SK-N-SH treated with all-trans-retinoic acid at 6 μM for 48 hours (cell line): ENCODE results near the gene NRARP.

ENCODE experiments used
- ATAC-seq: fragments of 200-7000 bp; cut with Tn5 transposase; 3 replicates; pipeline ENCODE4 v1.9.1; 2020; ENCODE audit warnings: mild to moderate bottlenecking, moderate library complexity
- BACH2 ChIP-seq: fragments of 250-450 bp; sonication (Bioruptor Pico); IDR thresholded peaks from 2 replicates; pipeline ENCODE4 v1.9.0; 2021; ENCODE audit warnings: mild to moderate bottlenecking, borderline replicate concordance
- CREB5 ChIP-seq: fragments of 250-450 bp; sonication (Bioruptor Pico); IDR thresholded peaks from 2 replicates; pipeline ENCODE4 v1.5.1; 2020; ENCODE audit warnings: low read depth, mild to moderate bottlenecking, moderate library complexity
- CSDC2 ChIP-seq: fragments of 250-450 bp; sonication (Bioruptor Pico); IDR thresholded peaks from 2 replicates; pipeline ENCODE4 v1.5.0; 2020; ENCODE audit warnings: mild to moderate bottlenecking, moderate library complexity
- ESRRG ChIP-seq: fragments of 250-450 bp; sonication (Bioruptor Pico); IDR thresholded peaks from 2 replicates; pipeline ENCODE4 v1.6.1; 2021; ENCODE audit warnings: mild to moderate bottlenecking
- GLIS3 ChIP-seq: fragments of 250-450 bp; sonication (Bioruptor Pico); IDR thresholded peaks from 2 replicates; pipeline ENCODE4 v1.5.0; 2020; ENCODE audit warnings: mild to moderate bottlenecking, moderate library complexity
- ISL1 ChIP-seq: fragments of 250-450 bp; sonication (Bioruptor Pico); IDR thresholded peaks from 2 replicates; pipeline ENCODE4 v2.1.2; 2022; ENCODE audit warnings: mild to moderate bottlenecking, moderate library complexity
- OSR1 ChIP-seq: fragments of 250-450 bp; sonication (Bioruptor Pico); IDR thresholded peaks from 2 replicates; pipeline ENCODE4 v1.8.0; 2022; ENCODE audit warnings: moderate library complexity, mild to moderate bottlenecking, inconsistent platforms
- PATZ1 ChIP-seq: fragments of 250-450 bp; sonication (Bioruptor Pico); IDR thresholded peaks from 2 replicates; pipeline ENCODE4 v1.8.0; 2020; ENCODE audit warnings: mild to moderate bottlenecking, moderate library complexity, borderline replicate concordance
- POU6F1 ChIP-seq: fragments of 250-450 bp; sonication (Bioruptor Pico); IDR thresholded peaks from 2 replicates; pipeline ENCODE4 v1.8.0; 2021; ENCODE audit warnings: low read depth, mild to moderate bottlenecking, moderate library complexity, borderline replicate concordance
- PPARA ChIP-seq: fragments of 250-450 bp; sonication (Bioruptor Pico); IDR thresholded peaks from 2 replicates; pipeline ENCODE4 v1.5.0; 2020; ENCODE audit warnings: mild to moderate bottlenecking, borderline replicate concordance
- RARB ChIP-seq: fragments of 250-450 bp; sonication (Bioruptor Pico); IDR thresholded peaks from 2 replicates; pipeline ENCODE4 v1.8.0; 2021; ENCODE audit warnings: mild to moderate bottlenecking, moderate library complexity
- SNAI2 ChIP-seq: fragments of 250-450 bp; sonication (Bioruptor Pico); IDR thresholded peaks from 2 replicates; pipeline ENCODE4 v1.5.0; 2020; ENCODE audit warnings: mild to moderate bottlenecking, moderate library complexity
- TCF4 ChIP-seq: fragments of 250-450 bp; sonication (Bioruptor Pico); IDR thresholded peaks from 2 replicates; pipeline ENCODE4 v1.8.0; 2021; ENCODE audit warnings: mild to moderate bottlenecking, moderate library complexity, borderline replicate concordance
- TOX ChIP-seq: fragments of 250-450 bp; sonication (Bioruptor Pico); IDR thresholded peaks from 2 replicates; pipeline ENCODE4 v1.8.0; 2021; ENCODE audit warnings: mild to moderate bottlenecking, moderate library complexity, borderline replicate concordance
- TSHZ2 ChIP-seq: fragments of 250-450 bp; sonication (Bioruptor Pico); IDR thresholded peaks from 2 replicates; pipeline ENCODE4 v1.5.0; 2020; ENCODE audit warnings: mild to moderate bottlenecking, moderate library complexity
- ZFP3 ChIP-seq: fragments of 250-450 bp; sonication (Bioruptor Pico); IDR thresholded peaks from 2 replicates; pipeline ENCODE4 v1.5.0; 2020; ENCODE audit warnings: mild to moderate bottlenecking, moderate library complexity
- ZNF565 ChIP-seq: fragments of 450-650 bp; formaldehyde crosslinking; conservative IDR thresholded peaks from 2 replicates; pipeline ENCODE4 v1.5.0; 2020; ENCODE audit warnings: low read depth, mild to moderate bottlenecking, moderate library complexity
- ZNF8 ChIP-seq: fragments of 450-650 bp; formaldehyde crosslinking; IDR thresholded peaks from 2 replicates; pipeline ENCODE4 v1.5.0; 2020; ENCODE audit warnings: mild to moderate bottlenecking, moderate library complexity

The NRARP gene

GRCh38 chr9:137279741-137280473 is 22.2 kb downstream of the NRARP start:
- ATAC-seq: no peak
- no peak for TF ChIP-seq TSHZ2 (CRISPR knock-in tag)
- no peak for TF ChIP-seq TOX (CRISPR knock-in tag)
- no peak for TF ChIP-seq GLIS3 (CRISPR knock-in tag)
- TF ChIP-seq PPARA (CRISPR knock-in tag): no peak
- TF ChIP-seq CSDC2 (CRISPR knock-in tag): no peak
- no peak for TF ChIP-seq TCF4 (CRISPR knock-in tag)
- TF ChIP-seq ISL1 (CRISPR knock-in tag): no peak
- TF ChIP-seq ESRRG (CRISPR knock-in tag): no peak
- TF ChIP-seq ZNF8 (CRISPR knock-in tag): no peak
- TF ChIP-seq PATZ1 (CRISPR knock-in tag): no peak
- TF ChIP-seq ZNF565 (CRISPR knock-in tag): no peak
- no peak for TF ChIP-seq ZFP3 (CRISPR knock-in tag)
- TF ChIP-seq, all 23 proteins: peak for 0

GRCh38 chr9:137278721-137279711 is 23.1 kb downstream of the NRARP start:
- no peak for TF ChIP-seq ESRRG (CRISPR knock-in tag)
- TF ChIP-seq RARB: no peak
- TF ChIP-seq ZNF8 (CRISPR knock-in tag): no peak
- no peak for TF ChIP-seq PATZ1 (CRISPR knock-in tag)
- no peak for TF ChIP-seq ZNF565 (CRISPR knock-in tag)
- no peak for TF ChIP-seq PPARA (CRISPR knock-in tag)
- no peak for TF ChIP-seq TCF4 (CRISPR knock-in tag)
- TF ChIP-seq SNAI2 (CRISPR knock-in tag): no peak
- no peak for TF ChIP-seq ZFP3 (CRISPR knock-in tag)
- TF ChIP-seq OSR1 (CRISPR knock-in tag): no peak
- TF ChIP-seq TOX (CRISPR knock-in tag): no peak
- no peak for ATAC-seq

GRCh38 chr9:137278061-137278701 is 23.9 kb downstream of the NRARP start:
- no peak for ATAC-seq
- TF ChIP-seq ZFP3 (CRISPR knock-in tag) (no peak), POU6F1 (CRISPR knock-in tag) (no peak), TCF4 (CRISPR knock-in tag) (no peak), GLIS3 (CRISPR knock-in tag) (no peak), ESRRG (CRISPR knock-in tag) (no peak), CREB5 (CRISPR knock-in tag) (no peak), ZNF565 (CRISPR knock-in tag) (no peak), BACH2 (CRISPR knock-in tag) (no peak)
